H1 (cell line): ENCODE measurements around the gene GNAQ.

Experiments
- ATF2 ChIP-seq: IDR thresholded peaks from 2 replicates; pipeline ENCODE4 v1.6.1; 2012; ENCODE audit warnings: low read length, inconsistent platforms
- CHD1 ChIP-seq: IDR thresholded peaks from 2 replicates; pipeline ENCODE4 v1.6.1; 2012; ENCODE audit warnings: low read depth, low read length, improper control_type of control experiment
- EGR1 ChIP-seq: IDR thresholded peaks from 2 replicates; pipeline ENCODE4 v1.6.1; 2011; ENCODE audit warnings: low read depth, low read length, borderline replicate concordance
- TAF1 ChIP-seq: IDR thresholded peaks from 2 replicates; pipeline ENCODE4 v1.6.1; 2011; ENCODE audit warnings: mild to moderate bottlenecking, low read depth, low read length
- ZNF274 ChIP-seq: IDR thresholded peaks from 2 replicates; pipeline ENCODE4 v1.7.0; 2012; ENCODE audit warnings: low read length, borderline replicate concordance; ENCODE audit errors: extremely low read depth

DNA sequence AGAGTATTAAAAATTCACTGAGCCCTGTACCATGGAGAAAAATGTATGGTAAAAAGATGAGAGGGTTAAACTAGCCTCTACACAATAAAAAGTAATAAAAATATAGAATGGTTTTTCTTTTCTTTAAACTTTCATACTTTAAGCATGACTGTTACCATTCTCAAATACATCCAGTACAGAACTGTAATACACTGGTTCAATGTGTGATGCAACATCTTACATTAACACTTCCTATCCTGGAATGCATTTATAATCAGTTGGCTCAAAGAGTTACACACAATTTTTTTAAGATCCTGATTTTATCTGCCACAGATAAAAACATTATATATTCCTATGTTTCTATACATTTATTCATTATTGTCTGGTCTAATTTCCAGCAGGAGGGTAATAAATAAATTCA, 4.7 kb downstream of the GNAQ start:
- TF ChIP-seq ZNF274 (no peak), EGR1 (no peak), TAF1 (no peak), CHD1 (no peak), ATF2 (no peak)
